ENCODE data around the gene ASTN1. TPM values are rescaled to one million over a fixed set of nuclear protein-coding genes. Genes with fewer than 3 reads are reported as not detected.

ASTN1 gene
- total RNA-seq, 2 donors from 2014 or later = not detected

GRCh38 chr1:176837708-176838107 is 326.8 kb downstream of the ASTN1 start:
- no peak for ATAC-seq
- Mint-ChIP-seq H3K36me3 (peaks cover 0 to 4% of the 10 kb centered on the region in 2 donors), H3K9me3 (peaks cover 0 to 4% of the 10 kb centered on the region in 2 donors), H3K27ac (no peak overlapping the region)
- no peak for DNase-seq (ENCODE audit: low spot score in 2 of 2)

GRCh38 chr1:176831150-176831549 is 333.4 kb downstream of the ASTN1 start:
- peak overlapping the region in 1 of 2 donors; percentile 40 for H3K27ac Mint-ChIP-seq
- H3K36me3 Mint-ChIP-seq = no peaks in the 10 kb centered on the region
- peaks cover 7% of the 10 kb centered on the region in 2 donors for H3K9me3 Mint-ChIP-seq
- no peak for ATAC-seq
- DNase-seq (ENCODE audit: low spot score in 2 of 2) = no peak

DNA sequence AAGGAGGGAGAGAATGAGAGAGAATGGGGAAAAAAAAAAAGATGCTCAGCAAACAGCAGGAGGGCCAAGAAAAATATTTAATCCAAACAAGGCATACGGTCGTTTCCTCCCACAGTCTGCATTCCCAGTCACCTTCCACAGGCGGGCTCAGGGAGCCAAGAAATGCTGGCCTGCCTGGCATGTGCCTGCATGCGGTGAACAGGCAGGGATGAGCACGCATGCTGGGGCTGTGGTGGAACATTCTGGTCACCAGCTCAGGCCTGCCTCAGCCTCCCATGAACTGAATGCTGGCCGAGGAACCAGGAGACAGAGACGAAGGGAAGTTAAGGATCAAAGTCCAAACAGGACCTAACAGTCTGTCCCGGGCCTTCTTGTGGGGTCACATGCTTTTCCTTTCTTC is 335.3 kb downstream of the ASTN1 start:
- Mint-ChIP-seq H3K9me3 (peaks cover 7 to 11% of the 10 kb centered on the region in 2 donors), H3K27ac (no peak overlapping the region), H3K36me3 (no peaks in the 10 kb centered on the region)
- no peak for DNase-seq (ENCODE audit: low spot score in 2 of 2)
- no peak for ATAC-seq

DNA sequence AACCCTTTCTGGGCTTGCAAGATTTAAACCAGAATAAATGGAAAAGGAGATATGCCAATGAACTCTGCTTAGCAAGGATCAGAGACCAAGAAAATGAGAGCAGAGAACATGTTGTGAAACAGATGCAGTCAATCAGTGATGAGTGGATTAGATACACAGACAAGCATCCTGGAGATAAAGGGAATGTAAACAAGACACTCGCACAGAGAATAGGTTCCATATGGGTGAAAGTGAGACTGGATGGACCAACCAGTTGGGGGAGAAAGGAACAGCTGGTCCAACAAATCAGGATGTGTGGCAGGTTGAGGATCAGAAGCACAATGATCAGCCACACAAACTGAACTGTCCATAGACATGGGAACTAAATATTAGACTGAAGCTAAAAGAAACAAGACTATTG is 338.2 kb downstream of the ASTN1 start:
- no peaks in the 10 kb centered on the region for H3K36me3 Mint-ChIP-seq
- ATAC-seq (no peak), DNase-seq (ENCODE audit: low spot score in 2 of 2) (no peak)

DNA sequence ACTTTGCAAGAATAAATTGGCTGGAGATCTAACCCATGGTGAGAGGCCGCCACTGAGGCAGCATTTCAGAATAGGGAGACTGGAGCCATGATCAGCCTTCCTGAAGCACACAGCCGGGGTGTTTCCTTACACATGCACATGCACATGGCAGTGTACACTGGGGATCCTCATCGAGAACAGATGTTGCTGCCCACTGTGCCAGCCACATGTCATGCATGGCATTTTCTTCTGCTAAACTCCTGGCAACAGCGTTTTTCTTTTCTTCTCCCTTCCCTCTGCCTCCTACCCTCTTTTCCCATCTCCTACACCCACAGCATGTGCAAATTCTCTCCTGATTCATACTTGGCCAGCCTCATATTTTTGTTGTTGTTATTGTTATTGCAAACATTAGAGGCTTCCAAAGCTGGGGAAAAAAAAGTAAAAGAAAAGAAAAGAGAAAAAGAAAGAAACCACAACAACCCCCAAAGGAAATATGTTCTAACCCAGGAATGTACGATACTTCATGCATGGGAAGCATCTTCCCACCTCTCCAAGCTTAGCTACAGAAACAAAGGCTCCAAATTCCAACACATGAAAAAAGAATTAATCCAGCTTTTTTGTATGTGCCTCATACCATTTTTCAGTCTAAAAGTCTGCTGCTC is 344.0 kb downstream of the ASTN1 start:
- Mint-ChIP-seq H3K9me3 (peaks cover 0 to 6% of the 10 kb centered on the region in 2 donors), H3K27ac (no peak overlapping the region), H3K36me3 (no peaks in the 10 kb centered on the region)
- ATAC-seq (no peak), DNase-seq (ENCODE audit: low spot score in 2 of 2) (no peak)

More for the DNA sequence above, 338.2 kb downstream of the ASTN1 start:
- no peak overlapping the region for H3K27ac Mint-ChIP-seq
- H3K9me3 Mint-ChIP-seq = peaks cover 7 to 17% of the 10 kb centered on the region in 2 donors

DNA sequence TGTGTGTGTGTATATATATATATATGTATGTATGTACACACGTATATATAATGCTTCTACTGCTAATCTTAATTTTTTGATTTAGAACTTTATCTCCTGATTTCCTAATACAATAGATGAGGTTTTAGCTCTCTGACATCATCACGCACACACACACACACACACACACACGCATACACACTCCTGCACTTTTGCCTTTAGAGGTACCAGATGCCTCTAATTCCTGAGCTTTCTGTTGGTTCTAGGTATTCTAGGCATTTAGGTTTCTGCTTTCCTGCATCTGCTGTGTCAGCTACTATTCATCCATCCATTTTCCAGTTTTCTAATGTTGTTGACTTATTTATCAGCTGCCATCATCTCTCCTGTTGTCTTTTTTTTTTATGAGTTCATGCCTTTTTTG is 348.3 kb downstream of the ASTN1 start:
- Mint-ChIP-seq H3K9me3 (peaks cover 4 to 9% of the 10 kb centered on the region in 2 donors), H3K27ac (no peak overlapping the region), H3K36me3 (no peaks in the 10 kb centered on the region)
- ATAC-seq (no peak), DNase-seq (ENCODE audit: low spot score in 2 of 2) (no peak)

DNA sequence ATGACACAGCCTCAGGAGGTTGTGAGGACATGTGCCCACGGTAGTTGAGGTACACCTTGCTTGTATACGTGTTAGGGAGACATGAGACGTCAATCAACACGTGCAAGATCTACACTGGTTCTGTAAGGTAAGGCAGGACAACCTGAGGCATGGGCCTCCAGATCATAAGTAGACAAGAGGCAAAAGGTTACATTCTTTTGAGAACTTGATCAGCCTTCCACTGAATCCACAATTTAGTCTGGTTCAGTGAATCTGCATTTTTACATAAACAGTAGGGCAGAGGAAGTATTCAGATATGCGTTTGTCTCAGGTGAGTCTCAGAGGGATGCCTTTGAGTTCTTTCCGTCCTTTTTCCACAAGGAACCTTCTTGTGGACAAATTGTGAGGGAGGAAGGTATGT is 348.9 kb downstream of the ASTN1 start:
- DNase-seq (ENCODE audit: low spot score in 2 of 2) = no peak
- Mint-ChIP-seq H3K9me3 (peaks cover 4 to 9% of the 10 kb centered on the region in 2 donors), H3K27ac (no peak overlapping the region), H3K36me3 (no peaks in the 10 kb centered on the region)
- ATAC-seq = no peak

GRCh38 chr1:176811511-176812288 is 352.8 kb downstream of the ASTN1 start:
- H3K36me3 Mint-ChIP-seq = no peaks in the 10 kb centered on the region
- no peak for ATAC-seq
- no peak for DNase-seq (ENCODE audit: low spot score in 2 of 2)
- H3K9me3 Mint-ChIP-seq = peaks cover 4 to 9% of the 10 kb centered on the region in 2 donors
- no peak overlapping the region for H3K27ac Mint-ChIP-seq

GRCh38 chr1:176809292-176809691 is 355.2 kb downstream of the ASTN1 start:
- DNase-seq (ENCODE audit: low spot score in 2 of 2) = no peak
- Mint-ChIP-seq H3K36me3 (no peaks in the 10 kb centered on the region), H3K27ac (no peak overlapping the region), H3K9me3 (peaks cover 0 to 4% of the 10 kb centered on the region in 2 donors)
- no peak for ATAC-seq

Other genes with a start within 250 kb of the ASTN1 start
- not detected for gene BRINP2, start 6.2 kb upstream of the ASTN1 start, total RNA-seq

All from activated naive CD4-positive, alpha-beta T cell treated with anti-CD3 and anti-CD28 coated beads, Interleukin-2, amount 50 U/mL, for 72 hours (primary cell).